ENCODE measurements around the gene PCDHGA4.

DNA sequence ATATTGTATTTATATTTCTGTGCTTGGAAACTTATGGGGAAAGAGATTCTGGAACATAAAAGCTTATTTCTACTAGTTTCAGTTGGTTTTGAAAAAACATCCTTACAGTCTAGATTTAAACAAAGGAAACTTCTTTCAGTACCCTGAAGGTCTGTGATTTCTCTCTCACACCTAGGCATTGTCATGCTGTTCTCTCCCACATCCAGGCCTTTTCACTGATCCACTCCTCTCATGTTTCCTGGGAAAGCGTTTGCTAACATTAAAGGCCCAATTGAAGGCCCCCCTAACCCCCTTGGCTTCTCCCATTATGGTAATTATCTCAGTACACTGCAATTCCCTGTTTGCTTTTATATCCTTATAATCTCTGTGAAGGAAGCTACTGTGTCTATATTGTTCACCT lies 12.0 kb upstream of the PCDHGA4 start:
- TF ChIP-seq, protein P1, sequence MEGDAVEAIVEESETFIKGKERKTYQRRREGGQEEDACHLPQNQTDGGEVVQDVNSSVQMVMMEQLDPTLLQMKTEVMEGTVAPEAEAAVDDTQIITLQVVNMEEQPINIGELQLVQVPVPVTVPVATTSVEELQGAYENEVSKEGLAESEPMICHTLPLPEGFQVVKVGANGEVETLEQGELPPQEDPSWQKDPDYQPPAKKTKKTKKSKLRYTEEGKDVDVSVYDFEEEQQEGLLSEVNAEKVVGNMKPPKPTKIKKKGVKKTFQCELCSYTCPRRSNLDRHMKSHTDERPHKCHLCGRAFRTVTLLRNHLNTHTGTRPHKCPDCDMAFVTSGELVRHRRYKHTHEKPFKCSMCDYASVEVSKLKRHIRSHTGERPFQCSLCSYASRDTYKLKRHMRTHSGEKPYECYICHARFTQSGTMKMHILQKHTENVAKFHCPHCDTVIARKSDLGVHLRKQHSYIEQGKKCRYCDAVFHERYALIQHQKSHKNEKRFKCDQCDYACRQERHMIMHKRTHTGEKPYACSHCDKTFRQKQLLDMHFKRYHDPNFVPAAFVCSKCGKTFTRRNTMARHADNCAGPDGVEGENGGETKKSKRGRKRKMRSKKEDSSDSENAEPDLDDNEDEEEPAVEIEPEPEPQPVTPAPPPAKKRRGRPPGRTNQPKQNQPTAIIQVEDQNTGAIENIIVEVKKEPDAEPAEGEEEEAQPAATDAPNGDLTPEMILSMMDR (IDR thresholded peaks at IDR 0.05) = no peak
- no peak for TF ChIP-seq POLR2A (IDR thresholded peaks at IDR 0.05)
